AG08395 (cell line): ENCODE data around the gene RSPH10B.
"Not testable (repeated sequence)": the region's sequence is repeated elsewhere in the genome, so short reads cannot be mapped to it uniquely, and the experiment has no call there.

Experiments used
- DNase-seq: peaks from one replicate; pipeline ENCODE4 v3.0.0; 2012; ENCODE audit warnings: mixed read lengths, low spot score

The RSPH10B gene

DNA sequence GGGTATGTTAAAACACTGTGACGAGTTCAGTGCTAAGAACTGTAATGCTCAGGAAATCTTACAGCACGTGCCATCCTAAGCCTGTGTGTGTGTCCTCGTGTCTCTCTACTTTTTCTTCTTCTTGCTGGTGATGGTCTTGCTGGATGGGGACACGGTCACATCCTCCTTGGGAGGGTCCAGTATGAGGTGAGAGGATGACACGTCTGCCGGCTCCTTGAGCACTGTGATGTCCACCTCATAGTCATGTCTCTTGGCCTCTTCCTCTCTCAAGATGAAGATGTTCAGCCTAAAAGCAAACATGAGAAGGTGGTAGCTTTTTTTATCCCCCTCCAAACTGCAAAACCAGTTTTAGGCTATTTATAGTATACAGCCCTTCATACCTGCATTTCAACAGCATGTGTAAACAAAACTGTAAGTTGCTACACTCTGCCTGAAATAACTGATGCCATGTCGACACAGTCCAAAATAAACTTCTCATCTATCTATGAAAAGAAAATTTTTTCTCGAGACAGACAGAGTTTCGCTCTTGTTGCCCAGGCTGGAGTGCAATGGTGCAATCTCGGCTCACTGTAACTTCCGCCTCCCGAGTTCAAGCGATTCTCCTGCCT, 44.1 kb downstream of the RSPH10B start:
- DNase-seq: not testable (repeated sequence)

GRCh38 chr7:5924630-5925029, 45.9 kb downstream of the RSPH10B start:
- DNase-seq: not testable (repeated sequence)

- DNase-seq: not testable (repeated sequence)
Observed at GRCh38 chr7:5924180-5924579, 46.3 kb downstream of the RSPH10B start.

- DNase-seq: not testable (repeated sequence)
Observed at GRCh38 chr7:5916529-5916928, 54.0 kb downstream of the RSPH10B start.

GRCh38 chr7:5908835-5909234, 61.7 kb downstream of the RSPH10B start:
- not testable (repeated sequence) for DNase-seq

DNA sequence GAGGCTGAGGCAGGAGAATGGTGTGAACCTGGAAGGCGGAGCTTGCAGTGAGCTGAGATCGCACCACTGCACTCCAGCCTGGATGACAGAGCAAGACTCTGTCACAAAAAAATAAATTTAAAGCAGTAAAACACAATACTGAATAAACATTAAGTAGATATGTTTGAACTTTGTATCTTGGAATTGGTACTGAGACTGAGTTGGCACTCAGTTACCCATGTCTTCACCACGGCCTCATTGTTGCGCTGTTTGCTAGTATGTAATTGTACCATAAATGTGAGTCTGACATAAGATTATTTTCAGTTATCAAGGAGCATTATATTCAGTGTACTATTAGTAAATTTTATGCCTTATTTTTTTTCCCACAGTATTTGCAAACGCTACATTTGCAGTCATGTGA, 65.8 kb downstream of the RSPH10B start:
- not testable (repeated sequence) for DNase-seq

- not testable (repeated sequence) for DNase-seq
Observed at GRCh38 chr7:5903002-5903401, 67.5 kb downstream of the RSPH10B start.

DNA sequence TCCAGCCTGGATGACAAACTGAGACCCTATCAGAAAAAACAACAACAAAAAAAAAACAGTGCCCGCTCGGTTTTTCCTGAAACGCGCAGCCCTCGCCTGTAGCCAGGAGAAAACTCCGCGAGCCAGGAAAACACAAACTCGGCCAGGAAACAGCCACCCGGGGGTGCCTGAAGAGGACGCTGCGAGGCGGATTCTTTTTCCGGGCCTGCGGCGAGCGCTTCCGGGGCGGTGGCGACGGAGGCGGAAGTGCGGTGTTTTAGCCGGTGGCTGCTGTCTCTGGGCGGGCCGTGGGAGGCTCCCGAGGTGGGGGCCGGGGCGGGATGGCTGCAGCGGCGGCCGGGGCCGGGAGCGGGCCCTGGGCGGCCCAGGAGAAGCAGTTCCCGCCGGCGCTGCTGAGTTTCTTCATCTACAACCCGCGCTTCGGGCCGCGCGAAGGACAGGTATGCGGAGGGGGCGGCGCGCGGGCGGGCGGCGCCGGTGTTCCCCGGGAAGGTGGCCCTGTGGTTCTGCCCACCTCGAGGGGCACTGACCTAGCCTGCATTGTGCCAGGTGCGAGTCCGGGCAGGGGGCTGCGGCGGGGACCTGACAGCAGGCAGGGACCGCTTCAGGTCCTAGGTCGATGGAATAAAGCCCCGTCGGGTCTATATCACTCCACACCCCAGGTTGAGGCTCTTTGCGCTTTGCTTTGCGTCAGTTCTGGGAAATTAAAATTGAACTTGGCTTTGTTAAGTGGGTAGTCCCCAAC, 71.8 kb downstream of the RSPH10B start, which contains the start of gene CCZ1:
CCZ1 (plus strand) TSS at position 254 of the 745 bp plus-strand sequence; CDS start at position 321, 67 bp downstream.
- peak; percentile 31 for DNase-seq

- not testable (repeated sequence) for DNase-seq
Observed at GRCh38 chr7:5897369-5897919, 73.0 kb downstream of the RSPH10B start.

GRCh38 chr7:5892498-5892897, 78.0 kb downstream of the RSPH10B start:
- DNase-seq: no peak

DNA sequence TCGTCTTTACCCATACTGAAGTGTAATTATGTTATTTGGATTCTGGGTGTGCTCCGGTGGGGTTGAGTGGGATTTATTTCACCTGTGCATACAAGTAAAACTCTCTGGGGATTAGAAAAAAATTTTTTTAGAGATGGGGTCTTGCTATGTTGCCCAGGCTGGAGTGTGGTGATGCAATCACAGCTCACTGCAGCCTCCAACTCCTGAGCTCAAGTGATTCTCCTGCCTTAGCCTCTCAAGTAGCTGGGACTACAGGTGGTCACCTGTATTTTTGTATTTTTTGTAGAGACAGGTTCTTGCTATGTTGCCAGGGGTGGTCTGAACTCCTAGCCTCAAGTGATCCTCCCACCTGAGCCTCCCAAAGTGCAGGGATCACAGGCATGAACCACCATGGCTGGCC, 80.2 kb downstream of the RSPH10B start:
- DNase-seq: not testable (repeated sequence)

DNA sequence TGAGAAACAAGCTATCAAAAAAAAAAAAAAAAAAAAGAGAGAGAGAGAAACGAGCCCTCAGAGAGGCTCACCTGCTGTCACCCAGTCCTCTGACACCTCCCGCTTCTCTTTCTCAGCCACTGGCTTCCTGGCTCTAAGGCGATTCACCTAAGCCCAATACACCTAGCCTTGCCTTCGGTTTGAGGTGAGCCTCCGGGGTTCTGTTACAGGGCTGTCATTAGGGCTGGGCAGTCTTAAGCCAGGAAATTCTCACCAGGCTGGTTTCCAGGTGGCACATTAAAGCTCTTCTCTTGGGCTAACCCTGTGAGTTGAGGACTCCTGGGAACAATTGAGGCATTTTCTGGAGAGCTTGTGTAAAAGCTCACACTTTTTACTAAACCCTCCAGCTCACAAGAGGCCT, 82.5 kb downstream of the RSPH10B start:
- DNase-seq: not testable (repeated sequence)

DNA sequence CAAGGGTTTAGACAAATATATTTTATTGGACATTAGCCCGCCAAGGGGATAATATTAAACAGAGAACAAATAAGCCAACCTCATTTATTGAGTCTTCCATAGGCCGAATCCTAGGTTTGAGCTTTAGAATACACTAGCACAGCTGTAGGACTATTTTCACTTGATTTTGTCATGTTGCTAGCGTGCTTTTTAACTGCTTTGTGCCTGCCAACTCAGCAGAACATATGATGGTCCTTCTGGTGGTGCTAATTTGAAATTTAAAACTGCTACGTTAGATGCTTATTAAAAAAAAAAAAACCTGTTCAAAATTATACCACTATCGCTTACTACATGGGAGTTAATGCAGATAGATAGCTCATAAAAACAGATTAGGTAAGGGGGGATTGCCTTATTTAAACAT, 86.1 kb downstream of the RSPH10B start:
- not testable (repeated sequence) for DNase-seq

GRCh38 chr7:5880106-5880505, 90.4 kb downstream of the RSPH10B start:
- not testable (repeated sequence) for DNase-seq

- not testable (repeated sequence) for DNase-seq
Observed at GRCh38 chr7:5879591-5879990, 90.9 kb downstream of the RSPH10B start.
